ENCODE results near the gene RASA2. TPM values are rescaled to one million over a fixed set of nuclear protein-coding genes. Genes with fewer than 3 reads are reported as not detected.
"Not testable (repeated sequence)": the region's sequence is repeated elsewhere in the genome, so short reads cannot be mapped to it uniquely, and the experiment has no call there.

The RASA2 gene
- total RNA-seq, 4 donors from 2014 or later, result 1.9 to 10.6 (median 4.5) TPM

DNA sequence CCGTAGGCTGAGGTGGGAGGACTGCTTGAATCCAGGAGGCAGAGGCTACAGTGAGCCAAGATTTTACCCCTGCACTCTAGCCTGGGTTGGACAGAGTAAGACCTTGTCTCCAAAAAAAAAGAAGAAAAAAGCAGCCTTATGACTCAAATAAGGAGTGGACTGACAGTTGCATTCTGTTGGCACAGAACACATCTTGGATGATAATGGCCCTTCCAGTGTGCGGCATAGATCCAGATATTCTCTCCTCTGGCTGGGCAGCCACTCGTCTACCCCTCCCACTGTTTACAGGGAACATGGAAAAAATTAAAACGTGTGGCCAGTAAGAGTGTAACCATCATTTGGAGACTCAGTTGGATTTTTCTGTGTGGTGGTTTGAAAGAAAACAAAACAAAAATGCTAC, 132.6 kb downstream of the RASA2 start:
- DNase-seq, result no peak
- Histone ChIP-seq H3K4me3 (no peak overlapping the region), H3K27ac (no peak overlapping the region), H3K9me3 (no peaks in the 10 kb centered on the region), H3K36me3 (no peaks in the 10 kb centered on the region), H3K27me3 (no peaks in the 10 kb centered on the region), H3K4me1 (no peaks in the 10 kb centered on the region)
- intact Hi-C loops (cut with DNase I; ENCODE audit: low total_unique reads), result no loop called here
- no peak for ATAC-seq
- in situ Hi-C loops (cut with MboI; ENCODE audit: low sequenced_read_pairs in 4 of 4), result no loop called here
- TF ChIP-seq CTCF (IDR thresholded peaks at IDR 0.05 in 4 of 5, conservative IDR thresholded peaks at IDR 0.05 in 1 of 5) (no peak), POLR2A (IDR thresholded peaks at IDR 0.05) (no peak)

DNA sequence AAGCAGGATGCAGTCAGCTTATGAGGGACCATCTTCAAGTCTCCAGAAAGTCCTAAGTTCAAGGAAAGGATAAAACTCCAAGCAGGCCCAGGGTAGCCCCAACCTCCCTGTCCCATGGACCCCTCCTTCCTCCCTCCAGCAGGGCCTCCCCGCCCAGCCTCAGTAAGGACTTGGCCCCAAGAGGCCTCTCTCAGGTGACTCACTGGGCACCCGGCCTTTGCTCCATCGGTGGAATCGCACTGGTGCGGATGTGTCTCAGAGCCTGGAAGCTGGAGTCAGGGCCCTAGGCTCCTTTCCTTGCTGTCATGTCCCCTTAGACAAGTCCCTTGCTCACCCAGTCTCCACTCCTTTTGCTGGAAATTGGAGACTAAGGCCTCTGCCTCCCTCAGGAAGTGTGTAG, 136.9 kb downstream of the RASA2 start:
- intact Hi-C loops (cut with DNase I; ENCODE audit: low total_unique reads) (no loop called here), in situ Hi-C loops (cut with MboI; ENCODE audit: low sequenced_read_pairs in 4 of 4) (no loop called here)
- DNase-seq (no peak), ATAC-seq (no peak)
- Histone ChIP-seq H3K4me1 (no peaks in the 10 kb centered on the region), H3K27me3 (no peaks in the 10 kb centered on the region), H3K27ac (no peak overlapping the region), H3K4me3 (no peak overlapping the region), H3K36me3 (no peaks in the 10 kb centered on the region), H3K9me3 (no peaks in the 10 kb centered on the region)
- TF ChIP-seq POLR2A (IDR thresholded peaks at IDR 0.05), result no peak
- no peak for TF ChIP-seq CTCF (IDR thresholded peaks at IDR 0.05 in 4 of 5, conservative IDR thresholded peaks at IDR 0.05 in 1 of 5)

DNA sequence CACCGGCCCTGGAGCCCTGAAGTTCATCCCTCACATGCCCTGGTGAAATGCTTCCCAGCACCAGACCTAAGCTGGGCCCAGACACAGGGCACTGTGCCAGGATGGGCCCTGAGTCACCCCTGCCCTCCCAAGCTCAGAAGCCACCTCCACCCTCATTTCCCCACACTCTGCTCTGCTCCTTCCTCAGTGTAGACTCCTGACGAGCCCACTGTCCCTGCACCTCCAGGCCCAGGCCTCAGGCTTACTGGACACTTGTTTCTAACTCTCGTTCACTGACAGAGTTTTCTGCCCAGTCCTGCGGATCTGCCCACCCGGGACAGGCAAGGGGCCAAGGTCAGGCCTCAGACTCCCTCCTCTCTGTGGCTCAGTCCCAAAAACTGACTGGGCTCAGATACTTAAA, 138.7 kb downstream of the RASA2 start:
- intact Hi-C loops (cut with DNase I; ENCODE audit: low total_unique reads) (no loop called here), in situ Hi-C loops (cut with MboI; ENCODE audit: low sequenced_read_pairs in 4 of 4) (no loop called here)
- no peak for ATAC-seq
- Histone ChIP-seq H3K4me1 (no peaks in the 10 kb centered on the region), H3K27me3 (no peaks in the 10 kb centered on the region), H3K4me3 (no peak overlapping the region), H3K27ac (no peak overlapping the region), H3K36me3 (no peaks in the 10 kb centered on the region), H3K9me3 (no peaks in the 10 kb centered on the region)
- TF ChIP-seq POLR2A (IDR thresholded peaks at IDR 0.05) (no peak), CTCF (IDR thresholded peaks at IDR 0.05 in 4 of 5, conservative IDR thresholded peaks at IDR 0.05 in 1 of 5) (no peak)
- no peak for DNase-seq

- intact Hi-C loops (cut with DNase I; ENCODE audit: low total_unique reads); H3K4me1 ChIP-seq; H3K27me3 ChIP-seq; DNase-seq; H3K4me3 ChIP-seq; ATAC-seq; H3K9me3 ChIP-seq; in situ Hi-C loops (cut with MboI; ENCODE audit: low sequenced_read_pairs in 4 of 4); H3K27ac ChIP-seq; H3K36me3 ChIP-seq: not testable (repeated sequence)
Observed at GRCh38 chr3:141628334-141628733, 141.5 kb downstream of the RASA2 start.

GRCh38 chr3:141628868-141629441, 142.1 kb downstream of the RASA2 start:
- in situ Hi-C loops (cut with MboI; ENCODE audit: low sequenced_read_pairs in 4 of 4); H3K9me3 ChIP-seq; H3K4me3 ChIP-seq; H3K36me3 ChIP-seq; intact Hi-C loops (cut with DNase I; ENCODE audit: low total_unique reads); H3K27me3 ChIP-seq; H3K4me1 ChIP-seq; H3K27ac ChIP-seq; ATAC-seq; DNase-seq: not testable (repeated sequence)

GRCh38 chr3:141629976-141630375, 143.1 kb downstream of the RASA2 start:
- Histone ChIP-seq H3K4me1 (no peaks in the 10 kb centered on the region), H3K36me3 (no peaks in the 10 kb centered on the region), H3K9me3 (no peaks in the 10 kb centered on the region), H3K27ac (no peak overlapping the region), H3K4me3 (no peak overlapping the region), H3K27me3 (no peaks in the 10 kb centered on the region)
- no peak for DNase-seq
- intact Hi-C loops (cut with DNase I; ENCODE audit: low total_unique reads), result no loop called here
- no peak for ATAC-seq
- no peak for TF ChIP-seq CTCF (IDR thresholded peaks at IDR 0.05 in 4 of 5, conservative IDR thresholded peaks at IDR 0.05 in 1 of 5)
- no peak for TF ChIP-seq POLR2A (IDR thresholded peaks at IDR 0.05)
- in situ Hi-C loops (cut with MboI; ENCODE audit: low sequenced_read_pairs in 4 of 4), result no loop called here
